Measurements from ENCODE around the gene PGAM2.
A peak's percentile ranks its signal among the peaks of the same experiment; 100 is the strongest.

PGAM2 gene

DNA sequence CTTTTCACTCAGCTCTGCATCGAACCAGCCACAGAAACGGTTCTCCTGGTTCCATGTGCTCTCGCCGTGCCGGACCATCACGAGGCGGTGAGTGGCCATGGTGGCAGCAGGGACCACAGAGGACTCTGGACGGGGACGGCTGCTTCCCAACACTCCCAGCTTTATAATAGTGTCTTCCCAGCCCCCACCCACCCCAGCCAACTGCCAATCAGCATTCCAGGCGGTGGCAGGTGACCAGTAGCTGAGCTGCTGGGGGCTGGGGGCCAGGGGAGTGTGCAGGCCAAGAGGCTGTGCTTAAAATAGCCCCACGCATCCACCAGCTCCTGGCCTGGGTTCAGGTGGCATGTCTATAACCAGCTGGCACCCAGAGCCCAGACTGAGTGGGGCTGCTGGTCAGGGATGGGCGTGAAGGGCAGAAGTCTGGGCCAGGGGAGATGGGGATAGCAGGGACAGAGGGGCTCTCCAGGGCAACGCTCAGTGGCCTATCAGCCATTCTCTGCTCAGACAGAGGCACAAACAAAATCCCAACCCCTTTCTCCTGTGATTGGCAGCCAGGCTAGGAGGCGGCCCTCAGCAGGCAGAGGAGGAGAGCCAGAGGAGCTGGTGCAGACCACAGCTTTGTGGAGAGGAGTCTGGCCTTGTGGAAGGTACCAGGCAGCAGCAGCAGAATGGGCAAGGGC is at the start of gene PGAM2:
Gene PGAM2 (minus strand): TSS at position 137 of the 680 bp plus-strand sequence. CDS start 38 bp downstream, at position 99.
- DNase-seq: no peak

DNA sequence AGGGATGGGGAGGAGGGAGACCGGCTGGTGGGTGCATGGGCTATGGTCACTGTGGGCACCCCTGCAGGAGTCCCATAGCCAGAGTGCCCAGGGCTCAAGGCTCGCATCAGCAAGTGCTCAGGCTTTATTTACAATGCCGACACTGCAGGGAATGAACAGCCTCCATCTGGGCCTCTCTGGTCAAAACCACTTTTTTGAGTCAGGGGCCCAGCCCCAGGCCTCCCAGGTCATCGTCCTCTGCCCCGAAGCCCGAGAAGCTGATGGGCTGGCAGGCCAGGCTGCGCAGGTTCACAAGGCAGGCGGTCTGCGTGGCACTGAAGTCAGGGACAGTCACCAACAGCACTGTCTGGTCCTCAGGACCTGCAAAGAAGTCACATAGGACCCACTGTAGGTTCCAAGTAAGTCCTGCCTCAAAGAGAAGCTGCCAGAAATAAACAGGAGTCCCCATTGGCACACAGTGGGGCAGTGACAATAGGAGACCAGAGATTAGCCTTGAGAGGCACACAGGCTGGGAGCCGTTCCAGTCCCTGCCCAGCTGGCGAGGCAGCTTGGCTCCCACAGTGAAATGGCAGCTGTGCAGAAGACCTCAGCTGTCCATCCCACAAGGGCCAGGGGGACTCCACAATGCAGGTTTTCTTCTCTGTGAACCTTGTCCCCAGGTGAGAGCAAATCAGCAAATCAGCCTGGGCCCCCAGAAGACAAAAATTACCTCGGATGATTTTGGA is 49.4 kb upstream of the PGAM2 start:
- no peak for DNase-seq

DNA sequence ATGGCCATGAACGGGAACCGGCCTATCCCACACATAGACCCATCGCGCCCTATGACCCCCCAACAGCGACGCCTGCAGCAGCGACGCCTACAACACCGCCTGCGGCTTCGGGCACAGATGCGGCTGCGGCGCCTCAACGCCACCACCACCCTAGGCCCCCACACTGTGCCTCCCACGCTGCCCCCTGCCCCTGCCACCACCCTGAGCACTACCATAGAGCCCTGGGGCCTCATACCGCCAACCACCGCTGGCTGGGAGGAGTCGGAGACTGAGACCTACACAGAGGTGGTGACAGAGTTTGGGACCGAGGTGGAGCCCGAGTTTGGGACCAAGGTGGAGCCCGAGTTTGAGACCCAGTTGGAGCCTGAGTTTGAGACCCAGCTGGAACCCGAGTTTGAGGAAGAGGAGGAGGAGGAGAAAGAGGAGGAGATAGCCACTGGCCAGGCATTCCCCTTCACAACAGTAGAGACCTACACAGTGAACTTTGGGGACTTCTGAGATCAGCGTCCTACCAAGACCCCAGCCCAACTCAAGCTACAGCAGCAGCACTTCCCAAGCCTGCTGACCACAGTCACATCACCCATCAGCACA is 48.5 kb upstream of the PGAM2 start:
- DNase-seq: no peak

DNA sequence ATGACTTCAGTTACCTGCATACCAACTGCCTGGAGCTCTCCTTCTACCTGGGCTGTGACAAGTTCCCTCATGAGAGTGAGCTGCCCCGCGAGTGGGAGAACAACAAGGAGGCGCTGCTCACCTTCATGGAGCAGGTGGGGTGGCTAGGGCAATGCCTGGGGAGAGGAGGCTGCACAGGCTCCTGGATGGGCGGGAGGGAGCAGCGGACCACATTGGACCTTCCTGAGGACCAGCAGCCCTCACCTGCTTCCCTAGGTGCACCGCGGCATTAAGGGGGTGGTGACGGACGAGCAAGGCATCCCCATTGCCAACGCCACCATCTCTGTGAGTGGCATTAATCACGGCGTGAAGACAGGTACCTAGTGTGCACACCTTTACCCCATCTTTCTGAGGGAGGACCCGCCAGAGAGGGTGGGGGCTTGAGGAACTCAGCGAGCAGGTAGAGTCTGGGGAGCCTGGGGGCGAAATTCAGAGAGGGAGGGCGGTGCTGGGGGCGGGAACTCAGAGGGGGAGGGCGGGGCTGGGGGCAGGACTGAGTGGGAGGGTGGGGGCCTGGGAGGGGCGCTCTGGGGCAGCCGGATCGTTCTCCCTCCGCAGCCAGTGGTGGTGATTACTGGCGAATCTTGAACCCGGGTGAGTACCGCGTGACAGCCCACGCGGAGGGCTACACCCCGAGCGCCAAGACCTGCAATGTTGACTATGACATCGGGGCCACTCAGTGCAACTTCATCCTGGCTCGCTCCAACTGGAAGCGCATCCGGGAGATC is 47.8 kb upstream of the PGAM2 start:
- DNase-seq: no peak

DNA sequence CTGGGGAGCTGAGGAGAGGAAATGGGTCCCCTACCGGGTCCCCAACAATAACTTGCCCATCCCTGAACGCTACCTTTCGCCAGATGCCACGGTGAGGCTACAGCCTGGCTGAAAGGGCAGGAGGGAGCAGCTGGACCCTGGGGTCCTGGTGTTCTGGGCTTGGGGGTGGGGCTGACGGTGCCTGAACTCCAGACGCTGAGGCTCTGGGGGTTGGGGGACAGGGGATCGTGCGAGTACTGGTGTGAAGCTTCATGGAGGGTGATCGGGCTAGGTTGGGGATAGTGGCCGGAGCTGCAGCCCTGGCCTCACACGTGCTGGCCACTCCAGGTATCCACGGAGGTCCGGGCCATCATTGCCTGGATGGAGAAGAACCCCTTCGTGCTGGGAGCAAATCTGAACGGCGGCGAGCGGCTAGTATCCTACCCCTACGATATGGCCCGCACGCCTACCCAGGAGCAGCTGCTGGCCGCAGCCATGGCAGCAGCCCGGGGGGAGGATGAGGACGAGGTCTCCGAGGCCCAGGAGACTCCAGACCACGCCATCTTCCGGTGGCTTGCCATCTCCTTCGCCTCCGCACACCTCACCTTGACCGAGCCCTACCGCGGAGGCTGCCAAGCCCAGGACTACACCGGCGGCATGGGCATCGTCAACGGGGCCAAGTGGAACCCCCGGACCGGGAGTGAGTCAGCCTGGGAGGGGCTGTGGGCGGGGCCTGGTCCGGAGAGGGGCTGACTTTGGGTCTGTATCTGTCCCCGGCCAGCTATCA is 47.0 kb upstream of the PGAM2 start:
- peak; percentile 21 for DNase-seq

DNA sequence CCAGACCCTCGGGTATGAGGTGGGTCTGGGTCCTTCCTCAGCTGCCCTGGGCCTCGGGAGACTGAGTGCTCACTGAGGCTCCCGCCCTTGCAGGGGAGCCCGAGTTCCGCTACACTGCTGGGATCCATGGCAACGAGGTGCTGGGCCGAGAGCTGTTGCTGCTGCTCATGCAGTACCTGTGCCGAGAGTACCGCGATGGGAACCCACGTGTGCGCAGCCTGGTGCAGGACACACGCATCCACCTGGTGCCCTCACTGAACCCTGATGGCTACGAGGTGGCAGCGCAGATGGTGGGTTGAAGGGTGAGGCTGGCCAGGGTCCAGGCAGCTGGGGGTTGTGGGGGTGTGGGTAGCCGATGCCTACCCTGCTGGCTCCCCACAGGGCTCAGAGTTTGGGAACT is 46.4 kb upstream of the PGAM2 start:
- no peak for DNase-seq

DNA sequence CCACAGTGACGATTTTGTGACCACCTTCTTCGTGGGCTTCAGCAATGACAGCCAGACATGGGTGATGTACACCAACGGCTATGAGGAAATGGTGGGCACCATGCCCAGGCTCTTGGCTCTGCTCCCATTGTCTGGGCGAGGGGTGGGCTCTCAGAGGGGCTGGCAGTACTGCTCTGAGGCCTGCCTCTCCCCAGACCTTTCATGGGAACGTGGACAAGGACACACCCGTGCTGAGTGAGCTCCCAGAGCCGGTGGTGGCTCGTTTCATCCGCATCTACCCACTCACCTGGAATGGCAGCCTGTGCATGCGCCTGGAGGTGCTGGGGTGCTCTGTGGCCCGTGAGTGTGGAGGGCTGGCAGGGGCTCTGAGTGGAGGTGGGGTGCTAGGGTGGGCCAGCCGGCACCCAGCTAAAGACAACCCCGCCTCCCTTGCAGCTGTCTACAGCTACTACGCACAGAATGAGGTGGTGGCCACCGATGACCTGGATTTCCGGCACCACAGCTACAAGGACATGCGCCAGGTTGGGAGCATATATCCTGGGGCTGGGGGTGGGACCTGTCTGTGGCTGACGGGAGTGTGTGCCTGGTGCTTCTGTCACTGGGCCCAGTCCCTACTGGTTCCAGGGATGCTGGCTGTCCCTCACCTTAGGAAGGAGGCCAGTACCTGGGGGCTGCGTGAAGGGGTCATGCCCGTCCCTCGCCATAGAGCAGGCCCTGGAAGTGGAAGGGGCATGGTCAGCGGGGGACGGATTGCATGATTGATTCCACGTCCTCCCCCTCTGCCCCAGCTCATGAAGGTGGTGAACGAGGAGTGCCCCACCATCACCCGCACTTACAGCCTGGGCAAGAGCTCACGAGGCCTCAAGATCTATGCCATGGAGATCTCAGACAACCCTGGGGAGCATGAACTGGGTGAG is 45.6 kb upstream of the PGAM2 start:
- no peak for DNase-seq

DNA sequence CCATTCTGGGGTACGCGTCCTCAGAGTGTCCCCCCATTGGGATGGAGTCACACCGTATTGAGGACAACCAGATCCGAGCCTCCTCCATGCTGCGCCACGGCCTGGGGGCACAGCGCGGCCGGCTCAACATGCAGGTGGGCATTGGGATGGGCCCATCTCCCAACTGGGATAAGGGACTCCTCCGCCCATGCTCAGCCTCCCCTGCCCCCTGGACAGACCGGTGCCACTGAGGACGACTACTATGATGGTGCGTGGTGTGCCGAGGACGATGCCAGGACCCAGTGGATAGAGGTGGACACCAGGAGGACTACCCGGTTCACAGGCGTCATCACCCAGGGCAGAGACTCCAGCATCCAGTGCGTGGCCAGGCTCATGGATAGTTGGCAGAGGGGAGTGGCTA is 44.6 kb upstream of the PGAM2 start:
- no peak for DNase-seq

DNA sequence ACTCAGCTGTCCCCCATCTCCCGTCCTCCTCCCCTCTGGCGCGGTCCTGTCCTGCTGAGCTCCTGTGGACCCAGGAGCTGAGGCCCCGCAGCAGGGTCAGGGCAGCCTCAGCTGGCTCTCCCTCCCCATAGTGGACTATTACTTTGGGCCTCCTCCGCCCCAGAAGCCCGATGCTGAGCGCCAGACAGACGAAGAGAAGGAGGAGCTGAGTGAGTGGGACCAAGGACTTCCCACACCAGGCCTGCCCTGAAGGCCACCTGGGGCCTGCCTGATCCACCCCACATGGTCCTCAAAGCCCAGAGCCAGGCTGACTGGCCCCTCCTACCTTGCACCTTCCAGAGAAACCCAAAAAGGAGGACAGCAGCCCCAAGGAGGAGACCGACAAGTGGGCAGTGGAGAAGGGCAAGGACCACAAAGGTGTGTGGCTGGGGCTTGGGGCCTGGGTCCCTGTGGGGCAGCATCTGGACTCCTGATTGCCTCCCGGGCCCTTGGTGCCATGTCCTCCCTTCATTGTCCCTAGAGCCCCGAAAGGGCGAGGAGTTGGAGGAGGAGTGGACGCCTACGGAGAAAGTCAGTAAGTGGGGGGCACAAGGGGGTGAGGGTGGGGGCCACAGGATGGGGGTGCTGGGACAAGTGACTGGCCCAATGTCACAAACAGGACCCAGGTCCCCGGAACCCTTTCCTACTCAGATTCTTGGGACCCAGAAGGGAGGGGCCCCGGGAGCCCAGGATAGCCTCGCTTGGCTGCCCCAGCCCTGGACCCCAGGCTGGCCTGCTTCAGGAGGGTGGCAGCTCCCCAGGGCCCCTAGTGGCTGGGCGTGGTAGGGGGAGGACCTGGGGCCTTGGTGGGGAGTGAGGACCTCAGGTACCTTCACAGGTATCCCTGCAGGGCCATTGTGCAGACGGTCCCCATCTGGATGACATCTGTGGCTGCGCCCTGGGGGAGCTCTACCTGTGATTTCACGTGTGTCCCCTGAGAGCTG is 43.7 kb upstream of the PGAM2 start:
- no peak for DNase-seq

DNA sequence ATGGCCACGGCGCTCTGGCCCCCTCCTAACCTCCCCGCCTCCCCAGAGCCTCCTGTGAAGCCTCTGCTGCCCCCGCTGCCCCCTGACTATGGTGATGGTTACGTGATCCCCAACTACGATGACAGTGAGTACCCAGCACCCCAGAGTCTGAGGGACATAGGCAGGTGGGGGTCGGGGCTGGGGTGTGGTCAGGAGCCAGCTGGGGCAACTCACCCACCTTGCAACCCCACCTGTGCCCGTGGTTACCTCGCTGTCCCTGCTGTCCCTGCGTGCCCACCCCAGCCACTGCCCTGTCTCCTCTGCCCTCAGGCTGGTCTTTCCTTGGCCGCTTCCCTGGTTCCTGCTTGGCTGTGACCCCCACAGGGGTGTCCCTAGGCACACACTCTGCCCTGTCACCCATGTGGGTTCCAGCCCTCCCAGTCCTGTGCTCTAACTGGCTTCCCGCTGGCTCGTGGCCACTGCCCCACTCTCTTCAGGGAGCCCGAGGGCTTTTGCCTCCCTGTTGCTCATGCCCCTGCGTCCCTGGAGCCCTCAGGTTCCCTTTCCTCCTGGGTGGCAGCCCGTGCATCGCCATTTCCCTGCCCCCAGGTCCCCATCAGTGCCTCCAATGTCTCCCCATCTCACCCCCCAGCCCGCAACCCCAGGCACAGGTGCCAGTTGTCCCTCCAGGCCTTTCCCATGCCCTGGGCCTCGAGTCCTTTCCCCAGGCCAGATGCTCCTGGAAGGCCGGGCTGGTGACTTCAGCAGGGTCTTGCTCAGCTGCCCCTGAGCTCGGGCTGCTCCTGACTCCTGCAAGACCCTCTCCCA is 42.8 kb upstream of the PGAM2 start:
- DNase-seq: no peak

DNA sequence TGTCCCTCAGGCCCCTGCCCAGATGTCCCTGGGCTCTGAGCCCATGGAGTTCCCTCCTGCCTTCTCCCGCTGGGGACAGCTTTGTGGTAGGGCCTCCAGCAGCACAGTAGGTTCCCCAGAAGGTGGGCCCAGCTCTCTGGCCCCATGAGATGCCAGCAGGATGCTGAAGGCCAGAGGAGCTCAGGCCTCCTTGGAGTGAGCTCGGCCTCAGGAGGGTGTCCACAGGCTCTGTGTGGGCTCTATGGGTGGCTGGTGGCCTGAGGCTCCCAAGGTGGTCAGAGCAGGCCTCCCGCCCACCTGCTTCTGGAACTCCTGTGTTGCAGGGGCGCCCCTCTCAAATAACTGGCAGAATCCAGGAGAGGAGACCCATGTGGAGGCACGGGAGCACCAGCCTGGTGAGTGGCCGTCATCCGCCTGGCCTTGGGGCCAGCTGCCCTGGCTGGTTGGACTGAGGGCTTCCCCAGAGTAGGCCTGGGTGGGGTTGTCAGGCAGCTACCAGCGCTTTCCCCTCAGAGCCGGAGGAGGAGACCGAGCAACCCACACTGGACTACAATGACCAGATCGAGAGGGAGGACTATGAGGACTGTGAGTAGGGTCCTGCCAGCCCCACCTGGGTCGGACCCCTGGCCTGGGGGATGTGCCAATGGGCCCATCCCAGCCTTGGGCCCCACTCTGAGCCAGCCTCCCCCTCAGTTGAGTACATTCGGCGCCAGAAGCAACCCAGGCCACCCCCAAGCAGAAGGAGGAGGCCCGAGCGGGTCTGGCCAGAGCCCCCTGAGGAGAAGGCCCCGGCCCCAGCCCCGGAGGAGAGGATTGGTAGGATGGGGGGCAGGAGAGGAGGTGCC is 42.0 kb upstream of the PGAM2 start:
- no peak for DNase-seq

DNA sequence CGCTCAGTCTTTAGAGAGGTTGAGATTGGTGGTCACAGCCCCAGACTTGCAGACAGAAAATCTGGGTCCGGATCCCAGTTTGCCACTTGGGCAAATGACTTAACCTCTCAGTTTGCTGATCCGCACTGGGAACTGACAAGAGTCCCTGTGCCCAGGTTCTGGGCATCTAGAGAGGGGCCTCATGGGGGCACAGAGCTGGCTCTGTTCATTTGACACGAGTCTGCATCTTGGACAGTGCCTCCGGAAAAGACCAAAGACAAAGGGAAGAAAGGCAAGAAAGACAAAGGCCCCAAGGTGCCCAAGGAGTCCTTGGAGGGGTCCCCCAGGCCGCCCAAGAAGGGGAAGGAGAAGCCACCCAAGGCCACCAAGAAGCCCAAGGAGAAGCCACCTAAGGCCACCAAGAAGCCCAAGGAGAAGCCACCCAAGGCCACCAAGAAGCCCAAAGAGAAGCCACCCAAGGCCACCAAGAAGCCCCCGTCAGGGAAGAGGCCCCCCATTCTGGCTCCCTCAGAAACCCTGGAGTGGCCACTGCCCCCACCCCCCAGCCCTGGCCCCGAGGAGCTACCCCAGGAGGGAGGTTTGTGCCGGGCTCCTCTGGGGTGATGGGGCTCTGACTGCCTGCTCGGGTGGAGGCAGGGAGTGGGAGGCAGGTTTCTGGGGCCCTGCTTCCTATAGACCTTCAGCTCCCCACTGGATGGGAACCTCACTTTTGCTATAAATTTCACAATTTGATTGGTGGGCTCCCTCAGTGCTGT is 41.1 kb upstream of the PGAM2 start:
- DNase-seq: no peak

DNA sequence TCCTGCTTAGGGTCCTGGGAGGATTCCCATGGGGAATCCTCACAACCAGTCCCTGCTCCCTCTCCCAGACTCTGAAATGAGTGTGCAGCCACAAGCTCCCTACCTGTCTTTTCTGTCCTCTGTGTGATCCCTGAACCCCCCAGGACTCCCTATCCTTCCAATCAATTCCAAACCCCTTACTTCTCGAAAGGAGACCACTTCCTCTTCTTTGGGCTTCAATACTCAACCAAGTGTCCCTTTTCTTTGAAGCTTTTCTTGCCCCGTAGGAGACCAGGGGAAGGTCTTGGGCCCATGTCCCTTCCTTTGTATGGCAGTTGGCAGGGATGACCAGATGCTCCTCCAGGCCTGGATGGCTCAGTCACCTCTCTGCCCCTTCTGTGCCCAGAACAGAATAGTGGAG is 40.5 kb upstream of the PGAM2 start:
- no peak for DNase-seq

DNA sequence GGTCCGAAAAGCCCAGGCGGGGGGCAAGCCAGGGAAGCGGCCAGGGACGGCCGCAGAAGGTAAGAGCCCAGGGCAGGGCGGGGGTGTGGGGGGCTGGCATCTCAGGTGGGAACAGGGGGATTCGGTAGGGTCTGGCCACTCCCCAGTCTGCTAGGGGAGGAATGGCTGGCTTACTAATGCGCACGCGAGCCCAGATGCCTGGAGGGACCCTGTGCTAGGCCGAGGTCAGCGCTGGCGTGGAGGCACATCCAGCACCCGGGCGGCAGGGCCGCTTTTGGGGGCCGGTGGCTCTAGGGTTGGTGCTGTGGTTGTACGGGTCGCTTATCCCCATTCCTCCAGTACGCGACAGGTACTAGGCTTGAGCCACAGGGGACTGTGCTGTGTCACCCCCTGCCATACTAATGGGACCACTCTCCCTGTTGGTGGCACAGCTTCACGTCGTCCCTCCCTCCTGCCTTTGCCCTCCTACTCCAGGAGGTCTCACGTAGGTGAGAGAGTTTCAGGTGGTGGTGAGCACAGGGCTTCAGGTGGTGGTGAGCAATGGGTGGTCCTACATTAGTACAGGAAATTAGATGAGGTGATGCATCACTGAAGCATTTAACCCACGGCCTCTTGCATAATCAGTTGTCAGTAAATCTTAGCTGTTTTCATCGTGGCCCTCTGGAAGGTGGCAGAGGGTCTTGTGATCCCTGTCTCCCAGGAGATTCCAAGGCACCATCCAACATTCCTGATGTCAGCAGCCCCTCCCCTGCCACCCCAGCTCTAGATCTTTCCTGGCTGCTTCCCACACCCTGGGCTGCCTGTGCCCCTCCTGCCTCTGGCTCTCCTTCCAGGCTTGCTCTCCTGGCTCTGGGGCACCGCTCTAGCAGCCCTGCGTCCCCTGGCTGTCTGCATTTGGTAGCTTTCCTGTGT is 39.7 kb upstream of the PGAM2 start:
- no peak for DNase-seq

DNA sequence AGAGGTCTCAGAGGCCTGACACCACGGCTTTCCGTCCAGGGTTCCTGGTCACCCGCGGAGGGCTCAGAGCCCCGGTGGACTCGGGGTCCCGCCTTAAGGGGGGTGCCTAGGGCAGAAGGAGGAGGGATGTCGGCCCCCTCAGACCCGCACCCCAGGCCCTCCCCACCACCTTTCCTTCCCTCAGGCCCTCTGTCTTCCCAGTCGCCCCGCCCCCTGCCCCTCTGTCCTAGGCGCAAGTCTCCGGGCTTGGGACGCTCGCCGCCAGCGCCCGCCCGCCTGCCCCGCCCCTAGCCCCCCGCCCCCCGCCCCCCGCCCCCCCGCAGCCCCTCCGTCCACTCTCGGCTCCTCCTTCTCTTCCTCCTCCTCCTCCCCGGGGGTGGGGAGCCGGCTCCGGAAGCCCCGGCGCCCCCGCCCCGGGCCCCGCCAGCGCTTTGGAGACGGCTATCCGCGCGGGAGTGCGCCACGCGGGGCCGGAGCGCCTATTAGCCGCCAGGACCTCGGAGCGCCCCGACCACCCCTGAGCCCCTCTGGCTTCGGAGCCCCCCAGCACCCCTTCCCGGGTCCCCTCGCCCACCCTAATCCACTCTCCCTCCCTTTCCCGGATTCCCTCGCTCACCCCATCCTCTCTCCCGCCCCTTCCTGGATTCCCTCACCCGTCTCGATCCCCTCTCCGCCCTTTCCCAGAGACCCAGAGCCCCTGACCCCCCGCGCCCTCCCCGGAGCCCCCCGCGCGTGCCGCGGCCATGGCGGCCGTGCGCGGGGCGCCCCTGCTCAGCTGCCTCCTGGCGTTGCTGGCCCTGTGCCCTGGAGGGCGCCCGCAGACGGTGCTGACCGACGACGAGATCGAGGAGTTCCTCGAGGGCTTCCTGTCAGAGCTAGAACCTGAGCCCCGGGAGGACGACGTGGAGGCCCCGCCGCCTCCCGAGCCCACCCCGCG is 38.8 kb upstream of the PGAM2 start, which contains the start of gene AEBP1:
Gene AEBP1 (plus strand): TSS at position 423 of the 937 bp plus-strand sequence. CDS start 321 bp downstream, at position 744.
- DNase-seq: no peak
